Thyroid gland (tissue), 4 donors: ENCODE data around the gene IREB2. TPM values are rescaled to one million over a fixed set of nuclear protein-coding genes. Genes with fewer than 3 reads are reported as not detected.

Experiments
- DNase-seq, 2 donors: peaks; one replicate each; pipeline ENCODE4 v3.0.0-alpha.2; 2019
- H3K27ac ChIP-seq, 3 donors: fragments of 200-600 bp; sonication (generic); 1 replicate in 2 of 3; 2 replicates in 1 of 3; pipeline ENCODE4 v1.5.1; 2016 to 2019; ENCODE audit warnings: mild to moderate bottlenecking in 1 of 3, moderate library complexity in 1 of 3
- H3K27me3 ChIP-seq: fragments of 200-600 bp; sonication (generic); one replicate; pipeline ENCODE4 v1.5.1; 2019
- H3K36me3 ChIP-seq, 2 donors: fragments of 200-600 bp; sonication (generic); one replicate each; pipeline ENCODE4 v1.5.1; 2016 to 2019
- H3K4me1 ChIP-seq, 2 donors: fragments of 200-600 bp; sonication (generic); one replicate each; pipeline ENCODE4 v1.5.1; 2017 to 2019
- H3K4me3 ChIP-seq, 3 donors: fragments of 200-600 bp; sonication (generic); replicated peaks in 1 of 3; 1 replicate in 2 of 3; 2 replicates in 1 of 3; pipeline ENCODE4 v1.5.1; 2016; ENCODE audit warnings: mild to moderate bottlenecking in 1 of 3
- H3K9me3 ChIP-seq: fragments of 200-600 bp; sonication (generic); one replicate; pipeline ENCODE4 v1.5.1; 2017
- CTCF ChIP-seq, 6 experiments: fragments of 200-600 bp in 3 of 6; fragments of 450-650 bp in 3 of 6; sonication (generic) in 3 of 6; IDR thresholded peaks; one replicate each; pipeline ENCODE4 v1.5.1; 2016 to 2019; ENCODE audit warnings: antibody characterized with exemption in 6 of 6, mild to moderate bottlenecking in 2 of 6, inconsistent platforms in 1 of 6, moderate library complexity in 1 of 6
- POLR2A ChIP-seq, 2 donors: fragments of 450-650 bp; IDR thresholded peaks; one replicate each; pipeline ENCODE4 v1.6.1; 2017; ENCODE audit warnings: antibody characterized with exemption in 2 of 2, mild to moderate bottlenecking in 2 of 2, moderate library complexity in 1 of 2
- whole genome bisulfite sequencing, 2 donors: methylation state at CpG; one replicate each; pipeline ENCODE4 v1.1.5; 2017; 5-methylcytosine and 5-hydroxymethylcytosine counted together
- intact Hi-C: fragments of 100-400 bp; cut with DNase I; formaldehyde crosslinking; loops from one replicate; pipeline ENCODE4 v1.15.1; 2023
- total RNA-seq, 4 donors: library from RNA; depleted of rRNA; stranded (reverse); fragments of >200 nt; gene quantifications; one replicate each; pipeline ENCODE4 v1.2.3, GENCODE V29; 2016

The IREB2 gene
- total RNA-seq, 4 donors from 2014 or later, result 40.7 to 71.5 (median 51.0) TPM

GRCh38 chr15:78542647-78543046, 104.6 kb downstream of the IREB2 start:
- Histone ChIP-seq H3K4me1 (peaks cover 7 to 10% of the 10 kb centered on the region in 2 donors), H3K4me3 (no peak overlapping the region), H3K27ac (no peak overlapping the region), H3K27me3 (no peaks in the 10 kb centered on the region), H3K36me3 (peaks cover 37% of the 10 kb centered on the region in 2 donors), H3K9me3 (no peaks in the 10 kb centered on the region)
- TF ChIP-seq POLR2A (IDR thresholded peaks at IDR 0.05), result no peak
- TF ChIP-seq CTCF (IDR thresholded peaks at IDR 0.05), result no peak
- WGBS, 2 donors, result 95 to 96% methylated on average over 3 of the region's 3 CpGs
- intact Hi-C loops, result no loop called here
- DNase-seq, result no peak

GRCh38 chr15:78550194-78550593, 112.2 kb downstream of the IREB2 start:
- H3K36me3 ChIP-seq, result peaks cover 40 to 51% of the 10 kb centered on the region in 2 donors
- 81 to 85% methylated on average over 6 of the region's 6 CpGs for WGBS, 2 donors
- intact Hi-C loops, result no loop called here

GRCh38 chr15:78550815-78551214, 112.8 kb downstream of the IREB2 start:
- Histone ChIP-seq H3K27ac (no peak overlapping the region), H3K4me1 (no peaks in the 10 kb centered on the region), H3K27me3 (no peaks in the 10 kb centered on the region), H3K9me3 (no peaks in the 10 kb centered on the region), H3K4me3 (no peak overlapping the region), H3K36me3 (peaks cover 34 to 44% of the 10 kb centered on the region in 2 donors)
- no peak for DNase-seq
- TF ChIP-seq POLR2A (IDR thresholded peaks at IDR 0.05) (no peak), CTCF (IDR thresholded peaks at IDR 0.05) (no peak)
- 80 to 87% methylated on average over 3 of the region's 3 CpGs for WGBS, 2 donors
- intact Hi-C loops, result no loop called here

More at GRCh38 chr15:78550194-78550593, 112.2 kb downstream of the IREB2 start:
- Histone ChIP-seq H3K27ac (no peak overlapping the region), H3K9me3 (no peaks in the 10 kb centered on the region), H3K4me1 (no peaks in the 10 kb centered on the region), H3K27me3 (no peaks in the 10 kb centered on the region), H3K4me3 (no peak overlapping the region)
- no peak for DNase-seq
- TF ChIP-seq CTCF (IDR thresholded peaks at IDR 0.05) (no peak), POLR2A (IDR thresholded peaks at IDR 0.05) (no peak)

Other genes with a start within 250 kb of the IREB2 start
- gene ACSBG1, start 203.7 kb upstream of the IREB2 start, total RNA-seq, result not detected
- gene DNAJA4, start 173.7 kb upstream of the IREB2 start, total RNA-seq, result 10 to 100 TPM in 3 of 4 donors, 1 to 10 TPM in 1; 9.5 to 21.9 (median 13.8) TPM
- 100 to 1,000 TPM in 2 of 4 donors, 10 to 100 TPM in 2; 87.0 to 113 (median 101) TPM for gene SKIC8, start 138.6 kb upstream of the IREB2 start, total RNA-seq
- 100 to 1,000 TPM in 2 of 4 donors, 10 to 100 TPM in 2; 19.6 to 211 (median 105) TPM for gene CRABP1, start 97.9 kb upstream of the IREB2 start, total RNA-seq
- gene HYKK, start 69.4 kb downstream of the IREB2 start, total RNA-seq, result 10 to 100 TPM in 1 of 4 donors, 1 to 10 TPM in 3; 7.0 to 15.0 (median 9.1) TPM
- 100 to 1,000 TPM; 123 to 185 (median 149) TPM for gene PSMA4, start 102.2 kb downstream of the IREB2 start, total RNA-seq
- under 1 TPM in 1 of 4 donors, not detected in 3; 0.33 TPM for gene CHRNA5, start 127.3 kb downstream of the IREB2 start, total RNA-seq
- under 1 TPM in 2 of 4 donors, not detected in 2; 0.27 to 0.93 TPM for gene CHRNA3, start 182.8 kb downstream of the IREB2 start, total RNA-seq
- not detected for gene CHRNB4, start 203.0 kb downstream of the IREB2 start, total RNA-seq